Panc1 (cell line): ENCODE results near the gene KDM4B.

Experiments
- CTCF ChIP-seq: fragments of 450-650 bp; IDR thresholded peaks from 2 replicates; pipeline ENCODE4 v1.5.1; 2017; ENCODE audit warnings: mild to moderate bottlenecking
- POLR2AphosphoS5 ChIP-seq: IDR thresholded peaks from 2 replicates; pipeline ENCODE4 v1.6.1; 2012; ENCODE audit warnings: mild to moderate bottlenecking, low read depth, low read length, moderate library complexity
- REST ChIP-seq, 2 experiments: IDR thresholded peaks; 2 replicates each; pipeline ENCODE4 v1.6.1; 2011 to 2012; ENCODE audit warnings: low read depth in 2 of 2, control low read depth in 1 of 2, low read length in 1 of 2, mild to moderate bottlenecking in 1 of 2, moderate library complexity in 1 of 2; ENCODE audit not compliant: insufficient read depth in 1 of 2
- SIN3A ChIP-seq: IDR thresholded peaks from 2 replicates; pipeline ENCODE4 v1.6.1; 2012; ENCODE audit warnings: low read depth, mild to moderate bottlenecking, low read length, moderate library complexity, borderline replicate concordance; ENCODE audit not compliant: insufficient read depth
- TCF7L2 ChIP-seq: IDR thresholded peaks from 2 replicates; pipeline ENCODE4 v1.6.1; 2011; ENCODE audit warnings: mild to moderate bottlenecking, low read depth, low read length, inconsistent platforms

- TF ChIP-seq POLR2AphosphoS5 (no peak), CTCF (no peak), SIN3A (no peak), TCF7L2 (no peak), REST (IDR thresholded peaks at IDR 0.05; ENCODE audit: insufficient read depth in 1 of 2, low read depth in 2 of 2, low read length in 1 of 2) (no peak)
These were observed 93.9 kb downstream of the KDM4B start for GRCh38 chr19:5062799-5063198.
